Esophagus muscularis mucosa (tissue), 4 donors: Measurements from ENCODE around the gene COPA. TPM values are rescaled to one million over a fixed set of nuclear protein-coding genes. Genes with fewer than 3 reads are reported as not detected.

Source experiments
- DNase-seq: peaks from one replicate; pipeline ENCODE4 v3.0.0-alpha.2; 2017; ENCODE audit errors: extremely low spot score
- H3K27ac ChIP-seq, 4 donors: fragments of 200-600 bp; sonication (generic); replicated peaks in 1 of 4; 1 replicate in 3 of 4; 2 replicates in 1 of 4; pipeline ENCODE4 v1.5.1; 2016 to 2019; ENCODE audit warnings: mild to moderate bottlenecking in 1 of 4
- H3K27me3 ChIP-seq, 4 donors: fragments of 200-600 bp; sonication (generic); one replicate each; pipeline versions ENCODE4 v1.5.1 to v1.6.0; 2016 to 2019
- H3K36me3 ChIP-seq, 4 donors: fragments of 200-600 bp; sonication (generic); one replicate each; pipeline ENCODE4 v1.5.1; 2016 to 2019
- H3K4me1 ChIP-seq, 4 donors: fragments of 200-600 bp; sonication (generic); one replicate each; pipeline ENCODE4 v1.5.1; 2016 to 2019
- H3K4me3 ChIP-seq, 4 donors: fragments of 200-600 bp; sonication (generic); 1 replicate in 2 of 4; 2 replicates in 2 of 4; pipeline ENCODE4 v1.5.1; 2016 to 2019; ENCODE audit warnings: mild to moderate bottlenecking in 4 of 4, moderate library complexity in 1 of 4
- H3K9me3 ChIP-seq, 4 donors: fragments of 200-600 bp; sonication (generic); 1 replicate in 3 of 4; 2 replicates in 1 of 4; pipeline ENCODE4 v1.5.1; 2016 to 2019
- EP300 ChIP-seq: sonication (generic); formaldehyde crosslinking; IDR thresholded peaks from one replicate; pipeline ENCODE4 v1.6.1; 2017; ENCODE audit warnings: antibody characterized with exemption
- POLR2A ChIP-seq: fragments of 450-650 bp; IDR thresholded peaks from one replicate; pipeline ENCODE4 v1.6.1; 2017; ENCODE audit warnings: antibody characterized with exemption, moderate library complexity, mild to moderate bottlenecking, low read depth
- POLR2AphosphoS5 ChIP-seq, 2 donors: sonication (generic); formaldehyde crosslinking; IDR thresholded peaks; one replicate each; pipeline ENCODE4 v1.6.1; 2017; ENCODE audit warnings: antibody characterized with exemption in 2 of 2
- WGBS: methylation state at CpG from one replicate; pipeline ENCODE4 v1.1.5; 2018; 5-methylcytosine and 5-hydroxymethylcytosine counted together
- intact Hi-C: fragments of 100-400 bp; cut with DNase I; formaldehyde crosslinking; loops from one replicate; pipeline ENCODE4 v1.15.1; 2023
- total RNA-seq, 4 donors: library from RNA; depleted of rRNA; stranded (reverse); fragments of >200 nt; gene quantifications; one replicate each; pipeline versions ENCODE4 v1.1.0 to v1.2.1, GENCODE V29; 2016
- TF ChIP-seq, protein P1 (sequence below), 3 experiments: fragments of 200-600 bp in 2 of 3; fragments of 450-650 bp in 1 of 3; sonication (generic) in 2 of 3; IDR thresholded peaks; one replicate each; pipeline ENCODE4 v1.5.1; 2017 to 2019; ENCODE audit warnings: antibody characterized with exemption in 3 of 3, mild to moderate bottlenecking in 2 of 3, moderate library complexity in 1 of 3

Gene COPA
- total RNA-seq, 4 donors from 2014 or later = 108 to 125 (median 116) TPM

GRCh38 chr1:160375788-160376524, 32.9 kb upstream of the COPA start:
- H3K9me3 ChIP-seq = no peaks in the 10 kb centered on the region
- no peak for TF ChIP-seq POLR2A
- TF ChIP-seq EP300 = no peak
- TF ChIP-seq, protein P1, sequence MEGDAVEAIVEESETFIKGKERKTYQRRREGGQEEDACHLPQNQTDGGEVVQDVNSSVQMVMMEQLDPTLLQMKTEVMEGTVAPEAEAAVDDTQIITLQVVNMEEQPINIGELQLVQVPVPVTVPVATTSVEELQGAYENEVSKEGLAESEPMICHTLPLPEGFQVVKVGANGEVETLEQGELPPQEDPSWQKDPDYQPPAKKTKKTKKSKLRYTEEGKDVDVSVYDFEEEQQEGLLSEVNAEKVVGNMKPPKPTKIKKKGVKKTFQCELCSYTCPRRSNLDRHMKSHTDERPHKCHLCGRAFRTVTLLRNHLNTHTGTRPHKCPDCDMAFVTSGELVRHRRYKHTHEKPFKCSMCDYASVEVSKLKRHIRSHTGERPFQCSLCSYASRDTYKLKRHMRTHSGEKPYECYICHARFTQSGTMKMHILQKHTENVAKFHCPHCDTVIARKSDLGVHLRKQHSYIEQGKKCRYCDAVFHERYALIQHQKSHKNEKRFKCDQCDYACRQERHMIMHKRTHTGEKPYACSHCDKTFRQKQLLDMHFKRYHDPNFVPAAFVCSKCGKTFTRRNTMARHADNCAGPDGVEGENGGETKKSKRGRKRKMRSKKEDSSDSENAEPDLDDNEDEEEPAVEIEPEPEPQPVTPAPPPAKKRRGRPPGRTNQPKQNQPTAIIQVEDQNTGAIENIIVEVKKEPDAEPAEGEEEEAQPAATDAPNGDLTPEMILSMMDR (IDR thresholded peaks at IDR 0.05) = no peak
- no peak for TF ChIP-seq POLR2AphosphoS5 (IDR thresholded peaks at IDR 0.05)
- DNase-seq = no peak
- peak overlapping the region in 3 of 4 donors; percentile 59 to 68 (median 63) for H3K27ac ChIP-seq
- 15% methylated on average over 6 of the region's 9 CpGs for WGBS
- peaks cover 0 to 24% (median 7%) of the 10 kb centered on the region in 4 donors for H3K27me3 ChIP-seq
- peaks cover 6 to 22% (median 20%) of the 10 kb centered on the region in 4 donors for H3K4me1 ChIP-seq
- H3K36me3 ChIP-seq = no peaks in the 10 kb centered on the region
- H3K4me3 ChIP-seq = peak overlapping the region in 1 of 4 donors; percentile 3
- intact Hi-C loops = loop anchor here (10.0 kb wide), 1 partner anchor 291 kb away; the partner anchor contains the start of gene KCNJ9

GRCh38 chr1:160374306-160375110, 31.5 kb upstream of the COPA start:
- Histone ChIP-seq H3K27ac (peak overlapping the region in 3 of 4 donors; percentile 52 to 68 (median 63)), H3K4me3 (peak overlapping the region in 2 of 4 donors; percentile 2 to 27), H3K36me3 (no peaks in the 10 kb centered on the region), H3K27me3 (peaks cover 0 to 33% (median 10%) of the 10 kb centered on the region in 4 donors), H3K9me3 (no peaks in the 10 kb centered on the region), H3K4me1 (peaks cover 6 to 22% (median 20%) of the 10 kb centered on the region in 4 donors)
- WGBS = 39% methylated on average over 5 of the region's 6 CpGs
- intact Hi-C loops = loop anchor here (10.0 kb wide), 1 partner anchor 290 kb away; the partner anchor contains the start of gene KCNJ9
- TF ChIP-seq EP300 (no peak), POLR2AphosphoS5 (IDR thresholded peaks at IDR 0.05) (no peak), POLR2A (no peak)
- TF ChIP-seq, protein P1 (IDR thresholded peaks at IDR 0.05) = no peak
- no peak for DNase-seq

GRCh38 chr1:160373696-160374095, 30.6 kb upstream of the COPA start:
- TF ChIP-seq POLR2A = no peak
- TF ChIP-seq EP300 = no peak
- TF ChIP-seq POLR2AphosphoS5 (IDR thresholded peaks at IDR 0.05) = no peak
- TF ChIP-seq, protein P1 (IDR thresholded peaks at IDR 0.05) = no peak
- 77% methylated on average over 4 of the region's 4 CpGs for WGBS
- Histone ChIP-seq H3K4me3 (no peak overlapping the region), H3K36me3 (no peaks in the 10 kb centered on the region), H3K4me1 (peaks cover 6 to 22% (median 20%) of the 10 kb centered on the region in 4 donors), H3K27me3 (peaks cover 0 to 33% (median 10%) of the 10 kb centered on the region in 4 donors), H3K9me3 (no peaks in the 10 kb centered on the region), H3K27ac (no peak overlapping the region)
- no peak for DNase-seq
- intact Hi-C loops = loop anchor here (10.0 kb wide), 1 partner anchor 289 kb away; the partner anchor contains the start of gene KCNJ9

GRCh38 chr1:160371756-160372155, 28.7 kb upstream of the COPA start:
- H3K4me3 ChIP-seq = no peak overlapping the region
- H3K36me3 ChIP-seq = no peaks in the 10 kb centered on the region
- peaks cover 6 to 22% (median 20%) of the 10 kb centered on the region in 4 donors for H3K4me1 ChIP-seq
- 72% methylated on average over 4 of the region's 4 CpGs for WGBS
- no peak overlapping the region for H3K27ac ChIP-seq
- no peak for DNase-seq
- H3K9me3 ChIP-seq = no peaks in the 10 kb centered on the region
- intact Hi-C loops = loop anchor here (10.0 kb wide), 1 partner anchor 287 kb away; the partner anchor contains the start of gene KCNJ9
- TF ChIP-seq POLR2A (no peak), POLR2AphosphoS5 (IDR thresholded peaks at IDR 0.05) (no peak), EP300 (no peak)
- TF ChIP-seq, protein P1 (IDR thresholded peaks at IDR 0.05) = no peak
- peaks cover 0 to 50% (median 10%) of the 10 kb centered on the region in 4 donors for H3K27me3 ChIP-seq
